Heart left ventricle (tissue), 16 donors: ENCODE results near the gene RBM33. TPM values are rescaled to one million over a fixed set of nuclear protein-coding genes. Genes with fewer than 3 reads are reported as not detected.
A peak's percentile ranks its signal among the peaks of the same experiment; 100 is the strongest.

Experiments
- ATAC-seq, 4 donors: fragments of 200-7000 bp; cut with Tn5 transposase; one replicate each; pipeline ENCODE4 v1.9.1; 2020 to 2022; ENCODE audit warnings: moderate library complexity in 4 of 4, mild to moderate bottlenecking in 3 of 4, moderate number of reproducible peaks in 1 of 4
- DNase-seq, 5 donors: peaks; one replicate each; pipeline ENCODE4 v3.0.0-alpha.2; 2020
- H3K27ac ChIP-seq, 12 donors: fragments of 200-600 bp; sonication (generic) in 4 of 12; one replicate each; pipeline versions ENCODE4 v1.5.0 to v1.8.0; 2016 to 2022; ENCODE audit warnings: mild to moderate bottlenecking in 2 of 12
- H3K27me3 ChIP-seq, 9 donors: fragments of 200-600 bp; sonication (generic) in 2 of 9; one replicate each; pipeline versions ENCODE4 v1.5.1 to v1.8.0; 2016 to 2022; ENCODE audit warnings: mild to moderate bottlenecking in 3 of 9
- H3K36me3 ChIP-seq, 9 donors: fragments of 200-600 bp; sonication (generic) in 2 of 9; one replicate each; pipeline versions ENCODE4 v1.5.0 to v1.8.0; 2018 to 2022; ENCODE audit warnings: mild to moderate bottlenecking in 2 of 9
- H3K4me1 ChIP-seq, 12 donors: fragments of 200-600 bp; sonication (generic) in 4 of 12; one replicate each; pipeline versions ENCODE4 v1.5.0 to v1.8.0; 2016 to 2022; ENCODE audit warnings: mild to moderate bottlenecking in 3 of 12
- H3K4me3 ChIP-seq, 12 donors: fragments of 200-600 bp; sonication (generic) in 4 of 12; one replicate each; pipeline versions ENCODE4 v1.5.0 to v1.8.0; 2017 to 2022; ENCODE audit warnings: mild to moderate bottlenecking in 9 of 12, moderate library complexity in 4 of 12
- H3K9me3 ChIP-seq, 12 donors: fragments of 200-600 bp; sonication (generic) in 4 of 12; one replicate each; pipeline versions ENCODE4 v1.5.0 to v1.8.0; 2016 to 2022; ENCODE audit warnings: mild to moderate bottlenecking in 1 of 12
- POLR2A ChIP-seq, 2 donors: fragments of 450-650 bp; IDR thresholded peaks; one replicate each; pipeline ENCODE4 v1.6.1; 2017; ENCODE audit warnings: antibody characterized with exemption in 2 of 2, mild to moderate bottlenecking in 2 of 2, moderate library complexity in 2 of 2
- WGBS, 4 donors: extraction: QIAGEN DNeasy Blood & Tissue Kit in 2 of 4; methylation state at CpG; one replicate each; pipeline versions ENCODE4 v1.1.5 to v1.1.7; 2013 to 2018; 5-methylcytosine and 5-hydroxymethylcytosine counted together
- intact Hi-C, 10 donors: fragments of 100-400 bp; cut with DNase I; formaldehyde crosslinking; loops; one replicate each; pipeline versions ENCODE4 v1.11.1 to v1.14.2; 2022
- polyA plus RNA-seq, 2 donors: library from polyadenylated mRNA; stranded (reverse); fragments of 200-250 nt; gene quantifications; one replicate each; pipeline ENCODE4 v1.2.3, GENCODE V29; 2013
- total RNA-seq, 9 donors: library from RNA; depleted of rRNA in 2 of 9; stranded (reverse); fragments of >200 nt in 2 of 9; fragmentation: NEBNext Ultra II Directional in 3 of 9; extraction: Animal tissue kit (Norgen Biotek cat#: 25700) in 3 of 9; gene quantifications; one replicate each; pipeline versions ENCODE4 v1.1.0 to v1.2.4, GENCODE V29; 2016 to 2023
- TF ChIP-seq, protein P1 (sequence below), 12 donors: fragments of 200-600 bp; sonication (generic) in 4 of 12; IDR thresholded peaks; one replicate each; pipeline versions ENCODE4 v1.5.0 to v1.8.0; 2018 to 2022; ENCODE audit warnings: antibody characterized with exemption in 12 of 12, mild to moderate bottlenecking in 5 of 12
- donor health status: ischemic (EF 13 %, LVEDD 7.1; RV severe dilation, severe dysfunction).
- donor health status: healthy with polysubstance abuse.
- donor health status: DM: no; HTN: yes; CAD: no.
- donor health status: DM: no; HTN: no; CAD: no.
- donor health status: ischemic (EF 25% LVEDD 6.9; RV normal size, moderate dysfunction).
- donor health status: ischemic (EF 25% LVEDD 5.7; RV mildly dilated, moderate dysfunction).
- donor health status: healthy.
- donor health status: DM: yes; HTN: yes; CAD: no.
- donor health status: ischemic (EF 35%, LVEDD 5.7; RV mildly dilated, moderate dysfunction).
- donor health status: nonischemic (EF 11% LVEDD 7.7; RV severe dilation, severe dysfunction).
- donor health status: DM: yes; HTN: yes; CAD: no.
- donor health status: PGD.
- donor health status: ischemic (EF 29% LVEDD 5.4; RV normal size, mild dysfunction).
- donor health status: nonischemic (EF 23%, LVEDD 6.1; RV moderate dilation, normal function).

RBM33 gene
- total and polyA plus RNA-seq, 11 donors, result 13.1 to 40.8 (median 30.2) TPM

DNA sequence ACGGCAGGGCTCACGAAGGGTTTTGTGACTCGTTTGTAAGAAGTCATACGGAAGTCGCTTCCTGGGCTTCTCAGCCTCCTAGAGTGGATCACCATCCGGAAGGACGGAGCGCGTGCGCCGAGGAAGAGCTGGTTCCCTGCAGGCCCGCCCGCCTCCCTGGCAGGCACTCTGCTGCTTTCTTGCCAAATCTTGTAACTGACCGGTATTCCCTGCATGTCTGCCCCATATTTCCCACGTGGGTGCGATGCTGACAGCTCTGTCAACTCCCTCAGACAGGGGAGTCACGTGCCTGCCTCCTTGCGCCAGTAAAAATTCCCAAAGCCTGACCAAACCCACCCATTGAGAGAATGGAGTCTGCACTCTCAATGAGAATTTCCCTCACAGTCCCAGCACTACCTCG, 155.1 kb downstream of the RBM33 start:
- peaks cover 0 to 28% (median 10%) of the 10 kb centered on the region in 12 donors for H3K4me1 ChIP-seq
- H3K4me3 ChIP-seq, result no peak overlapping the region
- ATAC-seq (no peak), DNase-seq (peak in 3 of 5 donors; percentile 13 to 43 (median 28))
- intact Hi-C loops, result loop anchor here in 9 of 10 donors (5.0 to 10.0 kb wide), 8 partner anchors 673 to 1148 kb away; partner anchors contain the start of gene NOM1 (in 1 of the 9)
- 25 to 41% (median 29%) methylated on average over 19 of the region's 19 CpGs for WGBS, 4 donors
- H3K27me3 ChIP-seq, result peaks cover 30 to 91% (median 56%) of the 10 kb centered on the region in 9 donors
- H3K9me3 ChIP-seq, result no peaks in the 10 kb centered on the region
- no peak overlapping the region for H3K27ac ChIP-seq
- H3K36me3 ChIP-seq, result no peaks in the 10 kb centered on the region
- TF ChIP-seq, protein P1, sequence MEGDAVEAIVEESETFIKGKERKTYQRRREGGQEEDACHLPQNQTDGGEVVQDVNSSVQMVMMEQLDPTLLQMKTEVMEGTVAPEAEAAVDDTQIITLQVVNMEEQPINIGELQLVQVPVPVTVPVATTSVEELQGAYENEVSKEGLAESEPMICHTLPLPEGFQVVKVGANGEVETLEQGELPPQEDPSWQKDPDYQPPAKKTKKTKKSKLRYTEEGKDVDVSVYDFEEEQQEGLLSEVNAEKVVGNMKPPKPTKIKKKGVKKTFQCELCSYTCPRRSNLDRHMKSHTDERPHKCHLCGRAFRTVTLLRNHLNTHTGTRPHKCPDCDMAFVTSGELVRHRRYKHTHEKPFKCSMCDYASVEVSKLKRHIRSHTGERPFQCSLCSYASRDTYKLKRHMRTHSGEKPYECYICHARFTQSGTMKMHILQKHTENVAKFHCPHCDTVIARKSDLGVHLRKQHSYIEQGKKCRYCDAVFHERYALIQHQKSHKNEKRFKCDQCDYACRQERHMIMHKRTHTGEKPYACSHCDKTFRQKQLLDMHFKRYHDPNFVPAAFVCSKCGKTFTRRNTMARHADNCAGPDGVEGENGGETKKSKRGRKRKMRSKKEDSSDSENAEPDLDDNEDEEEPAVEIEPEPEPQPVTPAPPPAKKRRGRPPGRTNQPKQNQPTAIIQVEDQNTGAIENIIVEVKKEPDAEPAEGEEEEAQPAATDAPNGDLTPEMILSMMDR (IDR thresholded peaks at IDR 0.05), result no peak
- no peak for TF ChIP-seq POLR2A (IDR thresholded peaks at IDR 0.05)

DNA sequence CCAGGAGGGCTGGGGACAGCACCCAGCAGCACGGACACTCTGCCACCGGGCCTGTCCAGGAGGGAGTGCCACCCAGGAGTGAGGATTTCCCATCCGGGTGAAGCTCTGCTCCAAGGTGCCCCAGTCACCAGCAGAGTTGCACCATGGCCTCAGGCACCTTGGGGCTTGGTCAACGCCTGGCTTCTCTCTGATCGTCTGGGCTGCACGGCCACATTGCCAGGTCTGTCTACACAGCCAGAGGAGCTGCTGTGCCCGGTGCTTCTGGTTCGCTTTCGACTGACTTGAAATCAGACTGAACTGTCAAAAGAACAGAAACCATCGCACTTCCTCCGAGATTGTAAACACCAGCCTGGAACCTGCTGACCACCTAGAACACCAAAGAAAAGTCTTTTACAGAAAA, 155.8 kb downstream of the RBM33 start:
- peaks cover 38 to 97% (median 64%) of the 10 kb centered on the region in 9 donors for H3K27me3 ChIP-seq

DNA sequence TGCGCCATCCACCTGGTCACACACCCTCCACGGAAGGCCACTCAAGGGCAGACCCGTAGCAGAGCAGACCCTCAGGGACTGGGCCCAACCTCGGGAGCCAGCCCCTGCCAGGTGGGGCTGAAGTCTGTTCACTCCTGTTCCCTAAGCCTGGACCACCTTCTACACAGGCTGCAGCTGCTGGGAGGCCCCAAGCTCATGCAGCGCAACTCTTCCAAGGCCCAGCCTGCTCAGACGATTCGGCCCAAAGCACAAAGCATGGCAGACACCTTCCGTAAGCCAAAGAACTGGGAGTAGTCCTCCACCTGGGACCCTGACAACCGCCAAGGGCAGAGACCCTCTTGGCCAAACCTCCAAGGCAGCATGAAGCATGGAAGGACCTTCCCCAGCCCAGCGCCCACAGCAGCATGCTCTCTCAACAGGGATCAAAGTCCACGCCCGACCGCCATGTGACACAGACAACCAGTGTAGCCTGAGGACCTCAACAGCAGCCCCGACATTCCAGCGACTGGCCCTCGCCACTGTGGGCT, 156.3 kb downstream of the RBM33 start:
- peaks cover 42 to 97% (median 69%) of the 10 kb centered on the region in 9 donors for H3K27me3 ChIP-seq
- no peak overlapping the region for H3K4me3 ChIP-seq
- TF ChIP-seq, protein P1 (IDR thresholded peaks at IDR 0.05), result no peak
- TF ChIP-seq POLR2A (IDR thresholded peaks at IDR 0.05), result no peak
- intact Hi-C loops, result loop anchor here in 5 of 10 donors (5.0 to 10.0 kb wide), 3 partner anchors 671 to 1014 kb away; no protein-coding TSS in a partner anchor
- DNase-seq (peak in 2 of 5 donors; percentile 13 to 34), ATAC-seq (no peak)
- no peaks in the 10 kb centered on the region for H3K36me3 ChIP-seq
- no peak overlapping the region for H3K27ac ChIP-seq
- WGBS, 4 donors, result 83 to 87% (median 85%) methylated on average over 8 to 16 of the region's 16 CpGs
- H3K4me1 ChIP-seq, result peaks cover 0 to 41% (median 21%) of the 10 kb centered on the region in 12 donors
- H3K9me3 ChIP-seq, result no peaks in the 10 kb centered on the region

More for the DNA sequence above, 155.8 kb downstream of the RBM33 start:
- Histone ChIP-seq H3K4me3 (no peak overlapping the region), H3K9me3 (no peaks in the 10 kb centered on the region), H3K36me3 (no peaks in the 10 kb centered on the region), H3K27ac (no peak overlapping the region), H3K4me1 (peaks cover 0 to 36% (median 16%) of the 10 kb centered on the region in 12 donors)
- 82 to 94% (median 83%) methylated on average over 10 to 11 of the region's 11 CpGs for WGBS, 4 donors
- no peak for TF ChIP-seq POLR2A (IDR thresholded peaks at IDR 0.05)
- TF ChIP-seq, protein P1 (IDR thresholded peaks at IDR 0.05), result no peak
- intact Hi-C loops, result loop anchor here in 5 of 10 donors (5.0 to 10.0 kb wide), 3 partner anchors 672 to 1014 kb away; no protein-coding TSS in a partner anchor
- ATAC-seq, result no peak
- peak in 3 of 5 donors; percentile 3 to 21 (median 9) for DNase-seq

DNA sequence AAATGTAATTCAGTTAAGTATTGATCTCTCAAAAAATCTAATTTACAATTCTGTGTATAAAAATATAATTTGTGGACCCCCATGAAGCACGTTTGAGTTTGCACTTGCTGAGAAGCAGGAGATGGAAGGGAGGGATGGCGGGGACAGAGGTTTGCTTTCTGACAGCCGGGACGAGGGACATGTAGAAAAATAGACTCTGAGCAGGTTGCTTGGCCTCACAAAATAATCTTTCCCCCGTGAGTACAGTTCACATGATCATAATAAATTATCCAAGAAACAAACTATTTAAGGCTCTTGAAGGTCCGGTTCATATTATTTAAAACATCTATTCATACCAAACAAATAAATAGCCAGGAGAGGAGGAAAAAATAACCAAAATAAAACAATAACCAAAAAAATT, 157.8 kb downstream of the RBM33 start:
- TF ChIP-seq POLR2A (IDR thresholded peaks at IDR 0.05), result no peak
- TF ChIP-seq, protein P1 (IDR thresholded peaks at IDR 0.05), result no peak
- H3K4me3 ChIP-seq, result no peak overlapping the region
- H3K27me3 ChIP-seq, result peaks cover 44 to 98% (median 73%) of the 10 kb centered on the region in 9 donors
- intact Hi-C loops, result loop anchor here in 5 of 10 donors (5.0 to 10.0 kb wide), 3 partner anchors 670 to 1013 kb away; no protein-coding TSS in a partner anchor
- no peak overlapping the region for H3K27ac ChIP-seq
- H3K36me3 ChIP-seq, result no peaks in the 10 kb centered on the region
- ATAC-seq (no peak), DNase-seq (no peak)
- peaks cover 0 to 42% (median 24%) of the 10 kb centered on the region in 12 donors for H3K4me1 ChIP-seq
- H3K9me3 ChIP-seq, result no peaks in the 10 kb centered on the region
- WGBS, 4 donors, result 37 to 45% (median 40%) methylated on average over 6 of the region's 6 CpGs
